ENCODE measurements around the gene MACROD2.

- TF ChIP-seq SP1 (IDR thresholded peaks at IDR 0.05): no peak
- TF ChIP-seq CTCF (IDR thresholded peaks at IDR 0.05; ENCODE audit: low read depth, low read length, missing input control): no peak
- no peak for TF ChIP-seq GABPA (IDR thresholded peaks at IDR 0.05 in 1 of 2, conservative IDR thresholded peaks at IDR 0.05 in 1 of 2)
- no peak for TF ChIP-seq ATF3 (IDR thresholded peaks at IDR 0.05)
- no peak for TF ChIP-seq JUND (IDR thresholded peaks at IDR 0.05)
- TF ChIP-seq TAF1 (conservative IDR thresholded peaks at IDR 0.05): no peak
- TF ChIP-seq, protein P1, sequence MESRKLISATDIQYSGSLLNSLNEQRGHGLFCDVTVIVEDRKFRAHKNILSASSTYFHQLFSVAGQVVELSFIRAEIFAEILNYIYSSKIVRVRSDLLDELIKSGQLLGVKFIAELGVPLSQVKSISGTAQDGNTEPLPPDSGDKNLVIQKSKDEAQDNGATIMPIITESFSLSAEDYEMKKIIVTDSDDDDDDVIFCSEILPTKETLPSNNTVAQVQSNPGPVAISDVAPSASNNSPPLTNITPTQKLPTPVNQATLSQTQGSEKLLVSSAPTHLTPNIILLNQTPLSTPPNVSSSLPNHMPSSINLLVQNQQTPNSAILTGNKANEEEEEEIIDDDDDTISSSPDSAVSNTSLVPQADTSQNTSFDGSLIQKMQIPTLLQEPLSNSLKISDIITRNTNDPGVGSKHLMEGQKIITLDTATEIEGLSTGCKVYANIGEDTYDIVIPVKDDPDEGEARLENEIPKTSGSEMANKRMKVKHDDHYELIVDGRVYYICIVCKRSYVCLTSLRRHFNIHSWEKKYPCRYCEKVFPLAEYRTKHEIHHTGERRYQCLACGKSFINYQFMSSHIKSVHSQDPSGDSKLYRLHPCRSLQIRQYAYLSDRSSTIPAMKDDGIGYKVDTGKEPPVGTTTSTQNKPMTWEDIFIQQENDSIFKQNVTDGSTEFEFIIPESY (IDR thresholded peaks at IDR 0.05): no peak
- TF ChIP-seq MAX (IDR thresholded peaks at IDR 0.05): no peak
- TF ChIP-seq YY1 (IDR thresholded peaks at IDR 0.05): no peak
- TF ChIP-seq RAD21 (IDR thresholded peaks at IDR 0.05): no peak
- TF ChIP-seq EGR1 (IDR thresholded peaks at IDR 0.05; ENCODE audit: low read depth in 2 of 2): no peak
Observed at GRCh38 chr20:15379681-15380296, 1384.5 kb downstream of the MACROD2 start.

All from liver (tissue), 3 donors.